Measurements from ENCODE around the gene FAM200A. TPM values are rescaled to one million over a fixed set of nuclear protein-coding genes. Genes with fewer than 3 reads are reported as not detected.
A peak's percentile ranks its signal among the peaks of the same experiment; 100 is the strongest.

Gene FAM200A
- total and polyA plus RNA-seq, 2 of the 13 experiments (the other 11 are each of a cell fraction or from before 2014, with no cell fraction given) = 4.7 to 6.3 TPM

DNA sequence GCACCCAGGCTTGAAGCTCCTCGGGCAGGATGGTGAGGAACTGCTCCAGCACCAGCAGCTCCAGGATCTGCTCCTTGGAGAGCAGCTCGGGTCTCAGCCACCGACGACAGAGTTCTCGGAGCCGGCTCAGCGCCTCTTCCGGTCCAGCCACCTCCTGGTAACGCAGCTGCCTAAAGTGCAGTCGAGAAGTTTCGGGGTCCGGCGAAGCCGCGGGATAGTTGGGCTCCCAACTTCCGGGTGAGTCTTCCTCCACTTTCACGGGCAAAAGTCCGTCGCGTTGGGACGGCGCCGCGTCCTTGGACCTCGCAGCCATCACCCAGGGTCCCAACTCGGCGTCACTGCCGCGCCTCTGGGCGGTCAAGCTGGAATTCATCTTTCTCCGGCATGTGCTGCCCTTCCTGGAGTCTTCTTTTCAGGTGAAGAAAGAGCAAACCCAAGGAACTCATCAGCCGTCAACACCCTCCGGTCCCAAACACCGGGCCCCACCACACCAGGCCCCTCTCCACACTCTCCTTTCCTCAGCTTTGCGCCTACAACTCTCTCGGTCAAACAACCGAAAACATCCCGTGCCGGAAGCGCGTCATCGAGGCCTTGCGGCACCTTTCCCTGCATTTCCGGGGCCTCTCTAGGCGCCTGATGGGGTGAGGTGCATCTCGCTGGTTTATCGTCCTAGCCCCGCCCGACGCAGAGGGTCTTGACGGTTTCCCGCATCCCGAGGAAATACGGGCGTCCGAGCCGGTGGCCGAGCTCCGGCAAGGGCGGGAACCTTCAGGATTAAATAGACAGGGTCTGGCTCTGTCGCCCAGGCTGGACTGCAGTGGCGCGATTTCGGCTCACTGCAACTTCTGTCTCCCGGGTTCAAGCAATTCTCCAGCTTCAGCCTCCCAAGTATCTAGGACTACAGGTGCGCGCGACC is 51.9 kb downstream of the FAM200A start, which contains the start of gene ZNF394 (continued):
- TF ChIP-seq, protein P1, sequence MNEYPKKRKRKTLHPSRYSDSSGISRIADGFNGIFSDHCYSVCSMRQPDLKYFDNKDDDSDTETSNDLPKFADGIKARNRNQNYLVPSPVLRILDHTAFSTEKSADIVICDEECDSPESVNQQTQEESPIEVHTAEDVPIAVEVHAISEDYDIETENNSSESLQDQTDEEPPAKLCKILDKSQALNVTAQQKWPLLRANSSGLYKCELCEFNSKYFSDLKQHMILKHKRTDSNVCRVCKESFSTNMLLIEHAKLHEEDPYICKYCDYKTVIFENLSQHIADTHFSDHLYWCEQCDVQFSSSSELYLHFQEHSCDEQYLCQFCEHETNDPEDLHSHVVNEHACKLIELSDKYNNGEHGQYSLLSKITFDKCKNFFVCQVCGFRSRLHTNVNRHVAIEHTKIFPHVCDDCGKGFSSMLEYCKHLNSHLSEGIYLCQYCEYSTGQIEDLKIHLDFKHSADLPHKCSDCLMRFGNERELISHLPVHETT (CRISPR knock-in tag; conservative IDR thresholded peaks at IDR 0.05) = peak; percentile 81; the same call in 1 of the 2 replicates
- TF ChIP-seq, protein P2, sequence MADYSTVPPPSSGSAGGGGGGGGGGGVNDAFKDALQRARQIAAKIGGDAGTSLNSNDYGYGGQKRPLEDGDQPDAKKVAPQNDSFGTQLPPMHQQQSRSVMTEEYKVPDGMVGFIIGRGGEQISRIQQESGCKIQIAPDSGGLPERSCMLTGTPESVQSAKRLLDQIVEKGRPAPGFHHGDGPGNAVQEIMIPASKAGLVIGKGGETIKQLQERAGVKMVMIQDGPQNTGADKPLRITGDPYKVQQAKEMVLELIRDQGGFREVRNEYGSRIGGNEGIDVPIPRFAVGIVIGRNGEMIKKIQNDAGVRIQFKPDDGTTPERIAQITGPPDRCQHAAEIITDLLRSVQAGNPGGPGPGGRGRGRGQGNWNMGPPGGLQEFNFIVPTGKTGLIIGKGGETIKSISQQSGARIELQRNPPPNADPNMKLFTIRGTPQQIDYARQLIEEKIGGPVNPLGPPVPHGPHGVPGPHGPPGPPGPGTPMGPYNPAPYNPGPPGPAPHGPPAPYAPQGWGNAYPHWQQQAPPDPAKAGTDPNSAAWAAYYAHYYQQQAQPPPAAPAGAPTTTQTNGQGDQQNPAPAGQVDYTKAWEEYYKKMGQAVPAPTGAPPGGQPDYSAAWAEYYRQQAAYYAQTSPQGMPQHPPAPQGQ (CRISPR knock-in tag; IDR thresholded peaks at IDR 0.05; ENCODE audit: borderline replicate concordance) = no peak
- TF ChIP-seq, protein P3, sequence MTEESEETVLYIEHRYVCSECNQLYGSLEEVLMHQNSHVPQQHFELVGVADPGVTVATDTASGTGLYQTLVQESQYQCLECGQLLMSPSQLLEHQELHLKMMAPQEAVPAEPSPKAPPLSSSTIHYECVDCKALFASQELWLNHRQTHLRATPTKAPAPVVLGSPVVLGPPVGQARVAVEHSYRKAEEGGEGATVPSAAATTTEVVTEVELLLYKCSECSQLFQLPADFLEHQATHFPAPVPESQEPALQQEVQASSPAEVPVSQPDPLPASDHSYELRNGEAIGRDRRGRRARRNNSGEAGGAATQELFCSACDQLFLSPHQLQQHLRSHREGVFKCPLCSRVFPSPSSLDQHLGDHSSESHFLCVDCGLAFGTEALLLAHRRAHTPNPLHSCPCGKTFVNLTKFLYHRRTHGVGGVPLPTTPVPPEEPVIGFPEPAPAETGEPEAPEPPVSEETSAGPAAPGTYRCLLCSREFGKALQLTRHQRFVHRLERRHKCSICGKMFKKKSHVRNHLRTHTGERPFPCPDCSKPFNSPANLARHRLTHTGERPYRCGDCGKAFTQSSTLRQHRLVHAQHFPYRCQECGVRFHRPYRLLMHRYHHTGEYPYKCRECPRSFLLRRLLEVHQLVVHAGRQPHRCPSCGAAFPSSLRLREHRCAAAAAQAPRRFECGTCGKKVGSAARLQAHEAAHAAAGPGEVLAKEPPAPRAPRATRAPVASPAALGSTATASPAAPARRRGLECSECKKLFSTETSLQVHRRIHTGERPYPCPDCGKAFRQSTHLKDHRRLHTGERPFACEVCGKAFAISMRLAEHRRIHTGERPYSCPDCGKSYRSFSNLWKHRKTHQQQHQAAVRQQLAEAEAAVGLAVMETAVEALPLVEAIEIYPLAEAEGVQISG (CRISPR knock-in tag; IDR thresholded peaks at IDR 0.05) = peak; percentile 100
- TF ChIP-seq, protein P4, sequence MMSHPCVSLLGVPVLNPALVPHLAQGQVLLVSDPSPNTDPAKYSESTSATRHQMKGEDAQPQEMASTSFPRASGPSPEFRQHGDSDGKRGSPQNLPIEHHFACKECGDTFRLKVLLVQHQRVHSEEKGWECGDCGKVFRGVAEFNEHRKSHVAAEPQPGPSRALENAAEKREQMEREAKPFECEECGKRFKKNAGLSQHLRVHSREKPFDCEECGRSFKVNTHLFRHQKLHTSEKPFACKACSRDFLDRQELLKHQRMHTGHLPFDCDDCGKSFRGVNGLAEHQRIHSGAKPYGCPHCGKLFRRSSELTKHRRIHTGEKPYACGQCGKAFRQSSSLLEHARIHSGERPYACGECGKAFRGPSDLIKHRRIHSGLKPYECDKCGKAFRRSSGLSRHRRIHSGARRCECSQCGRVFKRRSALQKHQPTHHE (CRISPR knock-in tag; IDR thresholded peaks at IDR 0.05; ENCODE audit: borderline replicate concordance) = no peak
- TF ChIP-seq, protein P5, sequence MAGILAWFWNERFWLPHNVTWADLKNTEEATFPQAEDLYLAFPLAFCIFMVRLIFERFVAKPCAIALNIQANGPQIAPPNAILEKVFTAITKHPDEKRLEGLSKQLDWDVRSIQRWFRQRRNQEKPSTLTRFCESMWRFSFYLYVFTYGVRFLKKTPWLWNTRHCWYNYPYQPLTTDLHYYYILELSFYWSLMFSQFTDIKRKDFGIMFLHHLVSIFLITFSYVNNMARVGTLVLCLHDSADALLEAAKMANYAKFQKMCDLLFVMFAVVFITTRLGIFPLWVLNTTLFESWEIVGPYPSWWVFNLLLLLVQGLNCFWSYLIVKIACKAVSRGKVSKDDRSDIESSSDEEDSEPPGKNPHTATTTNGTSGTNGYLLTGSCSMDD (CRISPR knock-in tag; IDR thresholded peaks at IDR 0.05) = no peak
- TF ChIP-seq ZNF468 (CRISPR knock-in tag; IDR thresholded peaks at IDR 0.05) (0 out of 2 replicates have a peak, but pooled peaks have one; percentile 37), SP4 (CRISPR knock-in tag; IDR thresholded peaks at IDR 0.05) (peak; percentile 36; the same call in 1 of the 2 replicates), CBX1 (IDR thresholded peaks at IDR 0.05; ENCODE audit: low read depth) (no peak), RNF2 (conservative IDR thresholded peaks at IDR 0.05; ENCODE audit: low read depth) (0 out of 2 replicates have a peak, but pooled peaks have one; percentile 44), GFI1 (CRISPR knock-in tag; IDR thresholded peaks at IDR 0.05; ENCODE audit: borderline replicate concordance) (peak; percentile 11; the same call in 1 of the 2 replicates), ZNF879 (CRISPR knock-in tag; IDR thresholded peaks at IDR 0.05) (0 out of 2 replicates have a peak, but pooled peaks have one; percentile 57), ZFP62 (CRISPR knock-in tag; IDR thresholded peaks at IDR 0.05) (no peak)
- TF ChIP-seq, protein P6, sequence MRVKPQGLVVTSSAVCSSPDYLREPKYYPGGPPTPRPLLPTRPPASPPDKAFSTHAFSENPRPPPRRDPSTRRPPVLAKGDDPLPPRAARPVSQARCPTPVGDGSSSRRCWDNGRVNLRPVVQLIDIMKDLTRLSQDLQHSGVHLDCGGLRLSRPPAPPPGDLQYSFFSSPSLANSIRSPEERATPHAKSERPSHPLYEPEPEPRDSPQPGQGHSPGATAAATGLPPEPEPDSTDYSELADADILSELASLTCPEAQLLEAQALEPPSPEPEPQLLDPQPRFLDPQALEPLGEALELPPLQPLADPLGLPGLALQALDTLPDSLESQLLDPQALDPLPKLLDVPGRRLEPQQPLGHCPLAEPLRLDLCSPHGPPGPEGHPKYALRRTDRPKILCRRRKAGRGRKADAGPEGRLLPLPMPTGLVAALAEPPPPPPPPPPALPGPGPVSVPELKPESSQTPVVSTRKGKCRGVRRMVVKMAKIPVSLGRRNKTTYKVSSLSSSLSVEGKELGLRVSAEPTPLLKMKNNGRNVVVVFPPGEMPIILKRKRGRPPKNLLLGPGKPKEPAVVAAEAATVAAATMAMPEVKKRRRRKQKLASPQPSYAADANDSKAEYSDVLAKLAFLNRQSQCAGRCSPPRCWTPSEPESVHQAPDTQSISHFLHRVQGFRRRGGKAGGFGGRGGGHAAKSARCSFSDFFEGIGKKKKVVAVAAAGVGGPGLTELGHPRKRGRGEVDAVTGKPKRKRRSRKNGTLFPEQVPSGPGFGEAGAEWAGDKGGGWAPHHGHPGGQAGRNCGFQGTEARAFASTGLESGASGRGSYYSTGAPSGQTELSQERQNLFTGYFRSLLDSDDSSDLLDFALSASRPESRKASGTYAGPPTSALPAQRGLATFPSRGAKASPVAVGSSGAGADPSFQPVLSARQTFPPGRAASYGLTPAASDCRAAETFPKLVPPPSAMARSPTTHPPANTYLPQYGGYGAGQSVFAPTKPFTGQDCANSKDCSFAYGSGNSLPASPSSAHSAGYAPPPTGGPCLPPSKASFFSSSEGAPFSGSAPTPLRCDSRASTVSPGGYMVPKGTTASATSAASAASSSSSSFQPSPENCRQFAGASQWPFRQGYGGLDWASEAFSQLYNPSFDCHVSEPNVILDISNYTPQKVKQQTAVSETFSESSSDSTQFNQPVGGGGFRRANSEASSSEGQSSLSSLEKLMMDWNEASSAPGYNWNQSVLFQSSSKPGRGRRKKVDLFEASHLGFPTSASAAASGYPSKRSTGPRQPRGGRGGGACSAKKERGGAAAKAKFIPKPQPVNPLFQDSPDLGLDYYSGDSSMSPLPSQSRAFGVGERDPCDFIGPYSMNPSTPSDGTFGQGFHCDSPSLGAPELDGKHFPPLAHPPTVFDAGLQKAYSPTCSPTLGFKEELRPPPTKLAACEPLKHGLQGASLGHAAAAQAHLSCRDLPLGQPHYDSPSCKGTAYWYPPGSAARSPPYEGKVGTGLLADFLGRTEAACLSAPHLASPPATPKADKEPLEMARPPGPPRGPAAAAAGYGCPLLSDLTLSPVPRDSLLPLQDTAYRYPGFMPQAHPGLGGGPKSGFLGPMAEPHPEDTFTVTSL (CRISPR knock-in tag; IDR thresholded peaks at IDR 0.05; ENCODE audit: borderline replicate concordance) = no peak

Measured in HepG2 (cell line).